ENCODE data around the gene RPUSD4. TPM values are rescaled to one million over a fixed set of nuclear protein-coding genes. Genes with fewer than 3 reads are reported as not detected.

RPUSD4 gene
- total RNA-seq, 3 donors from 2014 or later: 21.4 to 29.1 (median 27.5) TPM

DNA sequence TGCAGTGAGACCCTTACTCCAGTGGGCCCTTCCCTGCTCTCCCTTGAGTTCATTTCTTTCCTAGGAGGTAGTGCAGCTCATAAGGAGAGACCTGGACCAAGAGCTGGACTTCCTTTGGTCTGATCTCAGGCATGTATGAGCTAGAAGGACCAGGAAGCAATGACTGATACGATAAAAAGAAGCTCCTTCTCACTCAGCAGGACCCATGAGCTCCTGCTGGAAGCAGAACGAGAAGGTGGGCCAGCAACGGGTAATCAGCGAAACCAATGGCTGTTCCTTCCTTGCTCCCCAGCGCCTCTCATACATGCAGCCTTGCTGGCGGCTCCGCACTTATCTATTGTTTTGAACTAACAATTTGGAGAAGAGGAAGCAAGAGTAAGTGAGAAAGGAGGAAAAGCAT, 56.8 kb downstream of the RPUSD4 start:
- H3K27me3 ChIP-seq: no peaks in the 10 kb centered on the region
- H3K4me3 ChIP-seq: no peak overlapping the region
- TF ChIP-seq POLR2AphosphoS5 (IDR thresholded peaks at IDR 0.05): no peak
- TF ChIP-seq CTCF (IDR thresholded peaks at IDR 0.05): no peak
- no peak for TF ChIP-seq POLR2A (IDR thresholded peaks at IDR 0.05)
- intact Hi-C loops (cut with DNase I; ENCODE audit: low total_unique reads): no loop called here
- H3K27ac ChIP-seq: no peak overlapping the region
- H3K36me3 ChIP-seq: no peaks in the 10 kb centered on the region
- no peak for DNase-seq (ENCODE audit: low spot score in 2 of 2)
- no peaks in the 10 kb centered on the region for H3K9me3 ChIP-seq
- H3K4me1 ChIP-seq: no peaks in the 10 kb centered on the region

- Histone ChIP-seq H3K4me3 (no peak overlapping the region), H3K27ac (no peak overlapping the region), H3K9me3 (no peaks in the 10 kb centered on the region), H3K36me3 (no peaks in the 10 kb centered on the region), H3K27me3 (no peaks in the 10 kb centered on the region), H3K4me1 (no peaks in the 10 kb centered on the region)
- no peak for TF ChIP-seq POLR2A (IDR thresholded peaks at IDR 0.05)
- TF ChIP-seq POLR2AphosphoS5 (IDR thresholded peaks at IDR 0.05): no peak
- no peak for TF ChIP-seq CTCF (IDR thresholded peaks at IDR 0.05)
- intact Hi-C loops (cut with DNase I; ENCODE audit: low total_unique reads): no loop called here
- no peak for DNase-seq (ENCODE audit: low spot score in 2 of 2)
Measured at GRCh38 chr11:126153972-126154371, 57.5 kb downstream of the RPUSD4 start.

DNA sequence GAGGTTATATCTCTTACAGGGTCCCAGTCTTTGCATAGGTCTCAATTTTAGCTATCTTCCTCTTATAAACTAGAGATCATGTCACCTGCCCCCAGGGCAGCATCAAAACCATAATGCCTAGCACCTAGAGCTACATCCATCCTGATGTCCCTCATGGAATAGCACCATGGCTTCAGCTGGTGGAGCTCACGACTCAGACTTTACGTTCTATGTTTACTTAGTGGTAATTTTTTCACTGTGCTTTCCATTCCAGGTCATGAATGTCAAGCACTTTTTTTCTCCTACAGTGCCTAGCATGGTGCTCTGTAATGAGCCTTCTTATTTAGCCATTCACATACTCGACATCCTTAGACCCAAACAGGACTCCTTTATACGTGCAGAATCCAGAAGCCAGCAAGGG, 58.4 kb downstream of the RPUSD4 start:
- H3K27me3 ChIP-seq: no peaks in the 10 kb centered on the region
- no peak overlapping the region for H3K27ac ChIP-seq
- TF ChIP-seq POLR2AphosphoS5 (IDR thresholded peaks at IDR 0.05) (no peak), POLR2A (IDR thresholded peaks at IDR 0.05) (no peak), CTCF (IDR thresholded peaks at IDR 0.05) (no peak)
- H3K36me3 ChIP-seq: no peaks in the 10 kb centered on the region
- no peaks in the 10 kb centered on the region for H3K9me3 ChIP-seq
- intact Hi-C loops (cut with DNase I; ENCODE audit: low total_unique reads): no loop called here
- no peak overlapping the region for H3K4me3 ChIP-seq
- no peak for DNase-seq (ENCODE audit: low spot score in 2 of 2)
- H3K4me1 ChIP-seq: no peaks in the 10 kb centered on the region

DNA sequence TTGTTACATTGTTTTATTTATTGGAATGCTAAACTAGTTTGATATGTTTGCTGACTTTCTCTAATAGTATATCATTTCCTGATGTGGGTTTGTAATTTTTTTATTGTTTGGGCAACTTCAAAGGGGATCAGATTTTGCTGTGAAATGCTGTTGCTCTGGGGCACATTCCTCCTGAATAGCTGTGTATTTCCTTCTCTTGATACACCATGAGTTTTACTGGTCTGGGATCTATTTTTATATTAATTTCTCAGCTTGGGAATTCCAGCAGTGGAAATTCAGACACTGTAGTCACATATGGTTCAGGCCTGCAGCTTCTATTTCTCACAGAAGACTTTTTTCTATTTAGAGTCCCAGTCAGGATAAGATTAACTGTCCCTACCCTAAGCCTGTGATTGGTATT, 58.9 kb downstream of the RPUSD4 start:
- Histone ChIP-seq H3K4me3 (no peak overlapping the region), H3K27me3 (no peaks in the 10 kb centered on the region), H3K9me3 (no peaks in the 10 kb centered on the region), H3K36me3 (no peaks in the 10 kb centered on the region), H3K4me1 (no peaks in the 10 kb centered on the region), H3K27ac (no peak overlapping the region)
- TF ChIP-seq POLR2A (IDR thresholded peaks at IDR 0.05): no peak
- TF ChIP-seq POLR2AphosphoS5 (IDR thresholded peaks at IDR 0.05): no peak
- no peak for TF ChIP-seq CTCF (IDR thresholded peaks at IDR 0.05)
- no peak for DNase-seq (ENCODE audit: low spot score in 2 of 2)
- intact Hi-C loops (cut with DNase I; ENCODE audit: low total_unique reads): no loop called here

DNA sequence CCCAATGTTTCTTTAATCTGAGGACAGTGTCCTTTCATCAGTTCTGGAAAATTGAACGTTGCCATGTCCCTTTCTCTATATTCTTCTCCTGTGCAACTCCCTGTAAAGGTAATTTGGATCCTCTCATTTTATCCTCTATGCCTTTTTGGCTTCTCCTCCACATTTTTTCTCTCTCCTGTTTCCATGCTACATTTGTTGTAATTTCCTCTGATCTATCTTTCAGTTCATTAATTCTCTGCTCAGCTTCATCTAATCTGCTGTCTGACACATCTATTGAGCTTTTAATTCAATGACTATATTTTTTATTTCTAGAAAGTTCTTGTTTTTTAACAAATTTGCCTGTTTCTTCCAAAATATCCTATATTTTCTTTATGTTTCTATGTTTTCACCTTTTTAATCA, 59.3 kb downstream of the RPUSD4 start:
- no peaks in the 10 kb centered on the region for H3K27me3 ChIP-seq
- no peak for TF ChIP-seq POLR2A (IDR thresholded peaks at IDR 0.05)
- no peak for TF ChIP-seq CTCF (IDR thresholded peaks at IDR 0.05)
- H3K4me3 ChIP-seq: no peak overlapping the region
- no peak overlapping the region for H3K27ac ChIP-seq
- DNase-seq (ENCODE audit: low spot score in 2 of 2): no peak
- H3K9me3 ChIP-seq: no peaks in the 10 kb centered on the region
- H3K36me3 ChIP-seq: no peaks in the 10 kb centered on the region
- intact Hi-C loops (cut with DNase I; ENCODE audit: low total_unique reads): no loop called here
- H3K4me1 ChIP-seq: no peaks in the 10 kb centered on the region

Other genes with a start within 250 kb of the RPUSD4 start
- 10 to 100 TPM; 14.9 to 29.3 (median 26.5) TPM for gene CDON, start 148.8 kb downstream of the RPUSD4 start, total RNA-seq
- gene FAM118B, start 132 bp upstream of the RPUSD4 start, total RNA-seq: 10 to 100 TPM; 14.4 to 19.0 (median 18.7) TPM
- gene SRPRA, start 57.2 kb upstream of the RPUSD4 start, total RNA-seq: 10 to 100 TPM; 75.2 to 90.6 (median 84.9) TPM
- gene FOXRED1, start 57.5 kb upstream of the RPUSD4 start, total RNA-seq: 10 to 100 TPM; 13.1 to 23.3 (median 16.6) TPM
- 10 to 100 TPM in 2 of 3 donors, 1 to 10 TPM in 1; 8.9 to 11.1 (median 10.9) TPM for gene TIRAP, start 71.4 kb upstream of the RPUSD4 start, total RNA-seq
- 10 to 100 TPM in 1 of 3 donors, 1 to 10 TPM in 2; 8.8 to 11.7 (median 9.6) TPM for gene DCPS, start 92.4 kb upstream of the RPUSD4 start, total RNA-seq
- gene ST3GAL4, start 144.0 kb upstream of the RPUSD4 start, total RNA-seq: 10 to 100 TPM; 17.6 to 36.2 (median 32.8) TPM